ENCODE data around the gene DPYSL3.

Gene DPYSL3

DNA sequence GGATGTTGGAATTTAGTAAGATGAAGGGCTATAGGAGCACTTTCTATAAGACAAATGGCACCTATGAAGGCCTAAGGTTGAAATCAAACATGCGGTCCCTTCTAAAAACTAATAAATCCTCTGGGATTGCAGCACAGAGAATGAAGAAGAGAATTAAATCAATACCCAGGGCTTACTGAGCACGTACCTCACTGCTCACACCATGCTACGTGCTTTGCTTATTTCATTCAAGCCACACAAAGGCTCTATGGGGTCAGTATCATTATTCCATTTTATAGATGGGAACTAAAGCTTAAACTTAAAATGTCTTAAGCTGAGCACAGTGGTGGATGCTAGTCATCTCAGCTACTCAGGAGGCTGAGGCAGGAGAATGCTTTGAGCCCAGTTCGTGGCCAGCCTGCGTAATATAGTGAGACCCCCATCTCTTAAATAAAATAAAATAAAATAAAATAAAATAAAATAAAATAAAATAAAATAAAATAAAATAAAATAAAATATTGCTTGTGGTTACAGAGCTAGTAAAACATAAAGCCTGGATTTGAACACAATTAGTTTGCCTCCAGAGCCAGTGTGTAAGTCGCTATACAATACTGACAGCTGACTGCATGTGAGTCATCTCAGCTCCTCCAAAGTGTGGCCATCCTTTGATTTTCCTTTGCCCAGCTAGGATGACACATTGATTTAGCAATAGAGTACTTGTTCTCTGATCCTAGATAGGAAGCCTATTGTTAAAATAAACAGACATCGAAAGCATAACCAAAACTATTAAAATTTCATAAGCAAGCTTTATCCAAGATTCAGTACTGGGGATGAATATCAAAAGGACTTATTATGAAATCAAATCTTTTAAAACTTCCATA, 20.9 kb upstream of the DPYSL3 start:
- TF ChIP-seq, protein P1, sequence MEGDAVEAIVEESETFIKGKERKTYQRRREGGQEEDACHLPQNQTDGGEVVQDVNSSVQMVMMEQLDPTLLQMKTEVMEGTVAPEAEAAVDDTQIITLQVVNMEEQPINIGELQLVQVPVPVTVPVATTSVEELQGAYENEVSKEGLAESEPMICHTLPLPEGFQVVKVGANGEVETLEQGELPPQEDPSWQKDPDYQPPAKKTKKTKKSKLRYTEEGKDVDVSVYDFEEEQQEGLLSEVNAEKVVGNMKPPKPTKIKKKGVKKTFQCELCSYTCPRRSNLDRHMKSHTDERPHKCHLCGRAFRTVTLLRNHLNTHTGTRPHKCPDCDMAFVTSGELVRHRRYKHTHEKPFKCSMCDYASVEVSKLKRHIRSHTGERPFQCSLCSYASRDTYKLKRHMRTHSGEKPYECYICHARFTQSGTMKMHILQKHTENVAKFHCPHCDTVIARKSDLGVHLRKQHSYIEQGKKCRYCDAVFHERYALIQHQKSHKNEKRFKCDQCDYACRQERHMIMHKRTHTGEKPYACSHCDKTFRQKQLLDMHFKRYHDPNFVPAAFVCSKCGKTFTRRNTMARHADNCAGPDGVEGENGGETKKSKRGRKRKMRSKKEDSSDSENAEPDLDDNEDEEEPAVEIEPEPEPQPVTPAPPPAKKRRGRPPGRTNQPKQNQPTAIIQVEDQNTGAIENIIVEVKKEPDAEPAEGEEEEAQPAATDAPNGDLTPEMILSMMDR (conservative IDR thresholded peaks at IDR 0.05; ENCODE audit: low read depth, low read length), result no peak
- DNase-seq (ENCODE audit: low read depth), result no peak
- no peak overlapping the region for H3K4me3 ChIP-seq (ENCODE audit: low read length)

DNA sequence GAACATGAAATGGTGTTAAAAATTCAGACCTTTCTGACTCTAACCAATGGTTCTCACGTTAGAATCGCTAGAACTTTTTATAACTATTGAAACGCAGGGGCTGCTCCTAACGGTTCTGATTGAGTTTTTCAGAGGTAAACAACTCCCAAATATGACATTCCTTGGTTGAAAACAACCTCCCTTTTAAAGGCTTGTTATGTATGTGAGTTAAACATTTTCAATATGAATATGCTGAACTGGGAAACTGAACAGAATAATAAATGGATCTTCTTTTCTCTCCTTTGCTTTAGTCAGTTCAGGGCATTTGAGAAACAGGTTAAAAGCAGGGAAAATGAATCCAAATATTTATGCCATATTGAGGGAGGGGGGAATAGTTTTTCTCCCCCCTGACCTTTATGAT, 13.2 kb upstream of the DPYSL3 start:
- TF ChIP-seq, protein P1 (conservative IDR thresholded peaks at IDR 0.05; ENCODE audit: low read depth, low read length), result no peak

DNA sequence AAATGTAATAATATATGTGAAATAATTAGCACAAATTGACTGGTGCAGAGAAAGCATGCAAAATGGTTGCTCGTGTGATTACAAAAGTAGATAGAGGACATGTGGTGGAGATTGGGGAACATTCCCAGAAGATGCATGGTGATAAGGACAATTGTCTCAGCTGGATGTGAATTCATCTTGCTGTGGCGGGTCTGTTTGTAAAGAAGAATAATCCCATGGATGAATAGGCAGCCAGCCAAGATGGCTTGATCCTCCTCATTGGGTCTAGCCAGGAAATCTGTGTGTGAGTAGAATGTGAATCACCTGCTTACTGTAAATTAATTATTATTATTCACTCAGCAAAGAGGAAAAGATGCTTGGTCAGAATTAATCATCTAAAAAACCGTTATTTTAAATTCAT, 12.6 kb upstream of the DPYSL3 start:
- peak; percentile 42 for DNase-seq (ENCODE audit: low read depth)
- H3K4me3 ChIP-seq (ENCODE audit: low read length), result no peak overlapping the region
- TF ChIP-seq, protein P1 (conservative IDR thresholded peaks at IDR 0.05; ENCODE audit: low read depth, low read length), result no peak

More for the DNA sequence above, 13.2 kb upstream of the DPYSL3 start:
- no peak overlapping the region for H3K4me3 ChIP-seq (ENCODE audit: low read length)
- no peak for DNase-seq (ENCODE audit: low read depth)

DNA sequence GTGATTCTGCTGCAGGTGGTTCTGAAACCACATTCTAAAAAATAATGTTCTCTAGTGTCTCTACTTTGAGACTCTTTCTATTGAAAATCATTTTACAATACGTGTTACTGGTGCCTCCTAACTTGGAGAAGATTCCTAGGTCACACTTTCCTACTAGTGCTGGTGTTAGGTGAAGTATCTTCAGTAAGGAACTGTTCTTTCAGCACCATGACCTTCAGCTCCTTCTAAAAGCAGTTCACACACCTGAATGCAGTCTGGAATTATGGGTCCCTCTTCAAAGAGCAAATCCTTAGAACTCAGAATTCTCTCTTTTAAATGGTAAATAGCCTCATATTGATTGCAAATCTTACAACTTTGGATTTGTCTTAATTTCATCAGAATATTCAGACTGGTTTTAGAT, 10.6 kb upstream of the DPYSL3 start:
- no peak overlapping the region for H3K4me3 ChIP-seq (ENCODE audit: low read length)
- TF ChIP-seq, protein P1 (conservative IDR thresholded peaks at IDR 0.05; ENCODE audit: low read depth, low read length), result no peak
- no peak for DNase-seq (ENCODE audit: low read depth)

DNA sequence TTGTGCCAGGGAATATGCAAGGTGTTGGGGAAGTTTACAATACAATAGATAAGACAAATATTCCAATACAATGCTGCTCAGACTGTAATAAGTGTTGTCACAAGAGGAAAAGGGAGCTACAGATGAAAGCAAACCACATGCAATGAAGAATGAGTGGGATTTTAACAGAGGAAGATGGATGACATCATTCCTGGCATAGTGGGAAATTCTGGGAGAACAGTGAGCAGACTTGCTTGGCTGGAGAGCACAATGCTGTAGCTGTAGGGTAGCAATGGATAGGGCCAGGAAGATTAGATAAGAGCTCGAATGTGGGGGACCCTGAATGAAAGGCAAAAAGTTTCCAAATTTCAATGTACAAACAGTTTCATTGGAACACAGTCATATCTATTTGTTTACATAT, 9.5 kb upstream of the DPYSL3 start:
- TF ChIP-seq, protein P1 (conservative IDR thresholded peaks at IDR 0.05; ENCODE audit: low read depth, low read length), result no peak
- H3K4me3 ChIP-seq (ENCODE audit: low read length), result no peak overlapping the region
- no peak for DNase-seq (ENCODE audit: low read depth)

DNA sequence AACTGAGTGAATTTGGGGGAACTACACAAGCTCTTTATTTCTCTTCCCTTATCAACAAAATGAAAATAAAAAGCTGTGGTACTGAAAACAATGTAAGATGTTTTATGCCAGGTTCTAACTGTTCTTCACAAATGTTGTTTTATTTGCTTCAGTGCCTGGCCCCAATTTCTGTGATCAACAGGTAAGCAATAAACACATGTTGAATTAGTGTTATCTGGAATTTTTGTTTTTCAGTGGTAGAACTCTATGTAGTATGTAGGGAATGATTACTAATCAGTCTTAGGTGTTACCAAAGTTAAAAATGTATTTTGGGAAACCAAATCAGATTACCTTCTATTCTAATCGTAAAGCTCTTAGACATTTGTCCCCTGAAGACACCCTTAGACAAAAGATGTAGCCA, 7.5 kb upstream of the DPYSL3 start:
- H3K4me3 ChIP-seq (ENCODE audit: low read length), result no peak overlapping the region
- no peak for DNase-seq (ENCODE audit: low read depth)
- TF ChIP-seq, protein P1 (conservative IDR thresholded peaks at IDR 0.05; ENCODE audit: low read depth, low read length), result no peak

DNA sequence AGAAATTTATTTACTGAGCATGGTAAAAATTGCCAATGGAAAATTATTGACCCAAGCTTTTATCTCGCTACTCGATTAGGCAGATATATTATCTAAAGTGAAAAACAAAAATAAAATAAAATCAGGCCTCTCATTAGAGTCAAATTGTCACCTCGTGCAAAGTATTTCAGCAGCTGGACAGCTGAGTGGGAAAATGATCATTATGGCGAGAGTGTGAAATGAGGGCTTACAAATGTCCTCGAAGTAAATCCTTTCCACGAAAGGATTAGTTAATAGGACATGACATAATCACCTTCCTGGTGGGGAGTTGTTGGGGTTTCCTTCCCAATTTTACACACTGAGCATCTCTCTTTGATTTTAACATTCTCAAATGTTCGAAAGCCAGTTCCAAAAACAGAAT, 5.4 kb upstream of the DPYSL3 start:
- DNase-seq (ENCODE audit: low read depth), result peak; percentile 39
- TF ChIP-seq, protein P1 (conservative IDR thresholded peaks at IDR 0.05; ENCODE audit: low read depth, low read length), result no peak
- no peak overlapping the region for H3K4me3 ChIP-seq (ENCODE audit: low read length)
